ENCODE measurements around the gene FCMR.
"Not testable (repeated sequence)": the region's sequence is repeated elsewhere in the genome, so short reads cannot be mapped to it uniquely, and the experiment has no call there.

FCMR gene

GRCh38 chr1:206949208-206949607 is 27.5 kb upstream of the FCMR start:
- DNase-seq = no peak

DNA sequence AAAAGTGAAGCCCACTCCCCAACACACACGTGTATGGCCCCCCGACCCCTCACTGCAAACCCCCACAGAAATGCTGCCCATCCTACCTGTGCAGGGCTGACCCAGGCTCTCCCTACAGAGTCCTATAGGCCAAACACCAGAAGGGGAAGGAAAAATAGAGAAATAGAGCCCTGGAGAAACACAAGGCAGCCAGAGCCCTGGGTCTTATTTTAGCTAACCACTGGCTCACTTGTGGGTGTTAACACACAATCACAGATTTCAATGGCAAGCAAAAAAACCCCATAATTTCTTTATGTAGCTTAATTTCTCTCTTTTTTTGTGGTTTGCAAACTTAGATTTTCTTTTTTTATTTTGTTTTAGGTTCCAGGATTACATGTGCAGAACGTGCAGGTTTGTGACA is 25.5 kb upstream of the FCMR start:
- DNase-seq = no peak

- no peak for DNase-seq
These were observed 24.5 kb upstream of the FCMR start, which contains the start of gene PIGR for GRCh38 chr1:206946261-206946660. Gene PIGR, minus strand, starts transcription at chr1:206946466. Its CDS starts 5,935 bp downstream, at chr1:206940531.

GRCh38 chr1:206945779-206946178 is 24.0 kb upstream of the FCMR start:
- no peak for DNase-seq

GRCh38 chr1:206944703-206945102 is 23.0 kb upstream of the FCMR start:
- no peak for DNase-seq

GRCh38 chr1:206941766-206942418 is 20.2 kb upstream of the FCMR start:
- no peak for DNase-seq

GRCh38 chr1:206940588-206940936 is 18.8 kb upstream of the FCMR start:
- no peak for DNase-seq

GRCh38 chr1:206939841-206940587 is 18.3 kb upstream of the FCMR start:
- no peak for DNase-seq

DNA sequence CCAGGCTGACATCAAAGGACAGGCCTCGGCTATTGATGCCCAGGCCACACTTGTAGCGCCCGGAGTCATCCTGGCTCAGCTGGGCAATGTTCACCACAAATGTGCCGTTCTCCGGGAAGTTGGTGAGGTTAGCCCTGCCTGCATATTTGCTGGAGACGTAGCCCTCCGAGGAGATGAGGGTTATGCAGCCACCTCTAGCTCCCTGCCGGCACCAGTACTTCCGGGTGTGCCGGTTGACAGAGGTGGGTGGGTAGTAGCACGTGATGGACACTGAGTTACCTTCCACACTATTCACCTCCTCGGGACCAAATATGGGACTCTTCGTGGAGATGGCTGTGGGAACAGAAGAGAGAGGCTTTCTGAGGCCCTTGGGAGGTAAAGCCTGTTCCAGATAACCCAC is 17.4 kb upstream of the FCMR start:
- DNase-seq = no peak

GRCh38 chr1:206937425-206937824 is 15.7 kb upstream of the FCMR start:
- no peak for DNase-seq

DNA sequence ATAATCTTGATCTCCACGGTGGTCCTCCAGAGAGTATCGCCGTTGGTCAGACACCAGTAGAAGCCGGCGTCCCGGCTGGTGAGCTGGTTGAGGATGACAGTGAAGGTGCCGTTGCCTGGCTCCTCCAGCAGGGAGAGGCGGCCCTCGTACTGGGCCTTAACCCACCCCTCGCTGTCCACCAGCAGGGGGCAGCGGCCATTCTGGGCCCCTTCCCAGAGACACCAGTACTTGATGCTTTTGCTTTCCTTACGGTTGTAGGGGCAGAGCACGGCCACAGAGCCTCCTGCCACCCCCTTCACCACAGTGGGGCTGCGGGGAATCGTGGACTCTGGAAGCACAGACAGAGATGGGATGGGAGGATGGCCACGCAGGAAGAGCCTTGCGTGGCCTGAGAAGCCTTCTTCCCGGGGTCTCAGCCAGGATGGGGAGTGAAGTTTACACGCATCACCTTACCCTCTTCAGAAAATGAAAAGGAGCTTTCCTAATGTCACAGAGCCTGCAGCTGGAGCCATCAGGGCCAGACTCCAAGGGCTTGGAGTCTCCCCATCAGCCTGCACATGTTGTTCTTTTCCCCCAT is 13.8 kb upstream of the FCMR start:
- peak in 1 of 2 donors; percentile 60 for DNase-seq

DNA sequence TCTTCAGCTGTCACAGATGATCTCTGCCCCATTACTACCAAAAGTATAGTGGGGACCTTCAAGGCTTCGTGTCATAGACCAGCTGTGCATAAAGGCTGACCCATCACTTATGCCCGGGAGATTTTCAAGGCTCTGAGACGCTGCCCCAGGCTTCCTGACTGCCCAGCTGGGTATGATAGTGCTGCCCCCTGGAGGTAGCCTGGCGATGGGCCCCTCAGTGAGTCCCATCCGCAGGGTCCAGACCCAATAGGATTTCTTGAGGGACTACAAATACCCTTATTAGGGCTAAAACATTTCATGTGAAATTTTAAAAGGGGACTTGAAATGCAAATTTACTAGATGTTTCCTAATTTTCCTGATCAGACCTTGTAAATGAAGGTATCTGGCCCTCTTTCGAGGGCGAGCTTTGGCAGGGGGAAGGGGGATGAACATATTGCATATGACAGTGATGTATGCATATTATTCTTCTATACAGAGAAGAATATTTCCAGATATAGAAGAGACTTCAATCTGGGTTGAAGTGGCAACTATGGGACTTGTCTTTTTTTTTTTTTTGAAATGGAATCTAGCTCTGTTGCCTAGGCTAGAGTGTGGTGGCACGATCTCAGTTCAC is 11.7 kb upstream of the FCMR start:
- DNase-seq = peak; percentile 72 to 75

DNA sequence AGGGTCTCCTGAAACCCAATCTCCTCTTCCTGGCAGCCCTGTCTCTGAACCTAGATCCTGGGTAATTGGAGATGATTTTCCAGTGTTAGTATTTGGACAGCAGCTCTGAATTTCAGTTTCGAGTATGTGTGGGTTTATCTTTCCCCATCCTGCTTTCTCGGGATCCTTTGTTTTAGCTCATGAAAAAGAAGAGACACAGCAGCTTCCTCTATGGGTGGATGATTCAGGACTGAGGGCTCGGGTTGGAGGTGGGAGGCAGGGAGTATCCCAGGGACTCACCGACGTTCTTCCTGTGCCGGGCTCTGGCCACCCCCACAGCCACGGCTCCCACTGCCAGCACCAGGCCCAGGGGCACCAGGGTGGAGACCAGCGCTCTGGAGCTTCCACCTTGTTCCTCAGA is 10.4 kb upstream of the FCMR start:
- no peak for DNase-seq

- DNase-seq = no peak
These were observed 10.0 kb upstream of the FCMR start for GRCh38 chr1:206931709-206932108.

GRCh38 chr1:206930210-206930798 is 8.6 kb upstream of the FCMR start:
- DNase-seq = peak in 1 of 2 donors; percentile 33

GRCh38 chr1:206929524-206929923 is 7.8 kb upstream of the FCMR start:
- DNase-seq = no peak

GRCh38 chr1:206926286-206926685 is 4.5 kb upstream of the FCMR start:
- DNase-seq = no peak

- peak in 1 of 2 donors; percentile 47 for DNase-seq
These were observed 3.5 kb upstream of the FCMR start for GRCh38 chr1:206925106-206925736.

DNA sequence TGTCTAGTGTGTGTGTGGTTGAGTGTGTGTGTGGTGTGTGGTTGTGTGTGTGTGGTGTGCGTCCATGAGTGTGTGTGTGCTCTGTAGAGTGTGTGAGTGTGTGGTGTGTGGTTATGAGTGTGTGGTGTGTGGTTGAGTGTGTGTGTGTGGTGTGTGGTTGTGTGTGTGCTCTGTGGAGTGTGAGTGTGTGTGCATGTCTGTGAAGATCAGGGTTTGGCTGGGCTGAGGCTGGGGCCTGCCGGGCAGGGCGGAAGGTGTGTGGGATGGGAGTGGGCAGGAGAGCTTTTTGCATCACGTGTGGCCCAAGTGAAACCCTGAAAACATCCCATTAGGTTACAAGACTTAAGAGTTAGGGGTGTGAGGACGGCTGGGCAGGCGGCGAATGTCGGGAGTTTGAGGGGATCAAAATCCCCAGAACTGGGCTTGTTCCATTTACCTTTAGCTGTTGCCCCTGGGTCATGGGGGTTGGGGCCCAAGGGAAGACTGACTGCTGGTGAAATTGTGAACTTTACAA is 2.9 kb upstream of the FCMR start:
- no peak for DNase-seq

DNA sequence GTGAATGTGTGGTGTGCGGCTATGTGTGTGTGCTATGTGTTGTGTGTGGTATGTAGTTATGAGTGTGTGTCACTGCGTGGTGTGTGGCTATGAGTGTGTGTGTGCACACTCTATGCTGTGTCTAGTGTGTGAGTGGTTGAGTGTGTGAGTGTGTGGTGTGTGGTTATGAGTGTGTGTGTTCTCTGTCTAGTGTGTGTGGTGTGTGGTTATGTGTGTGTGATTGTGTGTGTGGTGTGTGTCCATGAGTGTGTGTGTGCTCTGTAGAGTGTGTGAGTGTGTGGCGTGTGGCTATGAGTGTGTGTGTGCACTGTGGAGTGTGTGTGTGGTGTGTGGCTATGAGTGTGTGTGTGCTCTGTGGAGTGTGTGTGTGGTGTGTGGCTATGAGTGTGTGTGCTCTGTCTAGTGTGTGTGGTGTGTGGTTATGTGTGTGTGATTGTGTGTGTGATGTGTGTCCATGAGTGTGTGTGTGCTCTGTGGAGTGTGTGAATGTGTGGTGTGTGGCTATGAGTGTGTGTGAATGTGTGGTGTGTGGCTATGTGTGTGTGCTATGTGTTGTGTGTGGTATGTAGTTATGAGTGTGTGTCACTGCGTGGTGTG is 2.3 kb upstream of the FCMR start:
- not testable (repeated sequence) for DNase-seq

DNA sequence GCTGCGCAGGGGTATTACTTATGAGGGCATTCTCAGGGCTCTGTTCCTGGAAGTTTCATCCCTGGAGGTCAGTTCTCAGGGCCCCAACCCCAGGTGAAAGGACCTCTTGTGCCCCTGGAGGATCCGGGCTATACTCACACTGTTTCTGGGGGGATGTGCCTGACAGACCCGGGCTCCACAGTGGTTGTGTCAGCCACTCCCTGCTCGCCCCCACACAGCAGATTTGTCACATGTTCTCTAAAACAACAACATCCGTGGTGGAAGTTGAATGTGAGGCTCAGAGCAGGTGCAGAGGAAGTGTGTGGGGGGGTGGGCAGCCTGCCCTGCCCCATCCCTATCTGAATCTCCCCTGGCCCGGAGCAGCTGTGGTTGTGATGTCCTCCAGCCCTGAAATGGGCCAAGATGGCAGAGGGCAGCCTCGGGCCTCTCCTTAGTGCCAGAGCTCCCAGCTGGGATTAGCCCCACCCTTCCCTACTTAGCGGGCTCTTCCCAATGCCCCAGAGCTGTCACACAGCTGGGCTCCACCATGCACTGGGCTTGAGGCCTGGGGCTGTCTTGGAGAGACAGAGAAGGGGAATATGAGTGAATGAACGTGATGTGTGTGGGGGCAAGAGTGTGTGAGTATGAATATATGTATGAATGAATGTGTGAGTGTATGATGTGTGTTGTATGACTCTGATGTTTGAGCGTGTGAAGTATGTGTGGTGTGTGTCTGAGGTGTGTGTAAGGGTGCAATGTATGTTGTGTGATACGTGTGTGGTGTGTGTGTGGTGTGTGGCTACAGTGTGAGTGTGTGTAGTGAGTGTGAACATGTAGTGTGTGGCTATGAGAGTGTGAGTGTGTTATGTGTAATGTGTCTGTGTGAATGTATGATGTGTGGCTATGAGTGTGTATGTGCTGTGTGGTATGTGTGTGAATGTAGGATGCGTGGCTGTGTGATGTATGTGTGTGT is 1.5 kb upstream of the FCMR start:
- DNase-seq = peak in 1 of 2 donors; percentile 61
